T-helper 1 cell treated with Interleukin-12 subunit alpha and Interleukin-12 subunit beta and Interleukin-4 antibody, amounts not matched to agents 30 μg/mL and 1 μg/mL, for 36 hours (primary cell): ENCODE data around the gene C6orf62.

Source experiments
- H3K27ac Mint-ChIP-seq: one replicate; pipeline ENCODE4 v1.8.0; 2021; ENCODE audit warnings: mild to moderate bottlenecking, mixed read lengths
- H3K27me3 Mint-ChIP-seq: one replicate; pipeline ENCODE4 v1.8.0; 2021; ENCODE audit warnings: low read depth, mixed read lengths
- H3K36me3 Mint-ChIP-seq: one replicate; pipeline ENCODE4 v1.8.0; 2021; ENCODE audit warnings: low read depth, mixed read lengths
- H3K4me1 Mint-ChIP-seq: one replicate; pipeline ENCODE4 v1.8.0; 2021; ENCODE audit warnings: low read depth, mixed read lengths
- H3K4me3 Mint-ChIP-seq: one replicate; pipeline ENCODE4 v1.8.0; 2021; ENCODE audit warnings: mild to moderate bottlenecking, moderate library complexity, mixed read lengths
- H3K9me3 Mint-ChIP-seq: one replicate; pipeline ENCODE4 v1.8.0; 2021; ENCODE audit warnings: mixed read lengths

C6orf62 gene

GRCh38 chr6:24659561-24659960 is 59.4 kb downstream of the C6orf62 start:
- Mint-ChIP-seq H3K4me3 (no peak overlapping the region), H3K4me1 (peaks cover 36% of the 10 kb centered on the region), H3K27me3 (no peaks in the 10 kb centered on the region), H3K27ac (no peak overlapping the region), H3K9me3 (no peaks in the 10 kb centered on the region), H3K36me3 (peaks cover 47% of the 10 kb centered on the region)

DNA sequence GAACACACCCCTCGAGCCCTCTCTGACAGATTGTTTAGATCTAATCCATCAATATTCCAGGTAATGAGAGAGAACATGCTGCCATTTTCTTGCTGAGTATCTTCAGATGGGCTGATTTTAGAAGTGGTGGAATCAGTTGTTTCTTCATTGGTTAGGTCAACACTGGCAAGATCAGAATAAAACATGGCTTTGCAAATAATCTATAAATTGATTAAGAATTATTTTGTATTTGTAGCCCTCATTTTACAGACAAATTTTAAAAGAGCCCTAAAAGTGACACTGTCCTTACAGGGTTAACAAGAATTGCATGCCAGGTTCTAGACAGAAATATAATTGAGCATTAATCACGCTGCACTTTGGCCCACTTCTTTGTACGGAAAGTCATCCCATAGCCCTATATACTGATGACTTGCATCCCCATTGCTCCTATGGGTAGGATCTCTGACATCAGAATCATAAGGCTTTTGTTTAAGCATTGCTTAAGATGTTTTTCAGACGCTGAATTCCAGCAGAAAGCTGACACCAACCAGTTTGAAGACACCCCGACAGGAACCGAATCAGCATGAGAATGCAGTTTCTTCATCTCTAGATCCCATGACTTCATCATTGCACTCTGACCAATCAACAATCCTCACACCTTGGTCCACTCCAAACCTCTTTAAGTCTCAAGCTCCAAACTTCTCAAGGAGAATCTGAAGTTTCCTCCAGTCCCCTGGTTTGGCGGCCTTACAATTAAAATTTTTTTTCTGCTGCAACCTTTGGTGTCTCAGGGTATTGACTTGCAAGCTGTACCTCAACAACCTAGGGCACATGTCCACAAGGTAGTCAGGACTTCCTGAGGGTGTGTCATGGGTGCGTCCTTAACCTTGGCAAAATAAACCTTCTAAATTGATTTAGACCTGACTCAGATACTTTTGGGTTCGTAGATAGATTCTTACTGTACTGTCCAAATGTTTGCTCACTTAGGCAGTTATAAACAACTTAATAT is 60.1 kb downstream of the C6orf62 start:
- H3K27ac Mint-ChIP-seq, result no peak overlapping the region
- H3K9me3 Mint-ChIP-seq, result no peaks in the 10 kb centered on the region
- H3K27me3 Mint-ChIP-seq, result no peaks in the 10 kb centered on the region
- H3K36me3 Mint-ChIP-seq, result peaks cover 45% of the 10 kb centered on the region
- no peak overlapping the region for H3K4me3 Mint-ChIP-seq
- H3K4me1 Mint-ChIP-seq, result peaks cover 33% of the 10 kb centered on the region

GRCh38 chr6:24655215-24655614 is 63.7 kb downstream of the C6orf62 start:
- Mint-ChIP-seq H3K27ac (no peak overlapping the region), H3K4me1 (peaks cover 22% of the 10 kb centered on the region), H3K27me3 (no peaks in the 10 kb centered on the region), H3K9me3 (no peaks in the 10 kb centered on the region), H3K4me3 (no peak overlapping the region), H3K36me3 (peaks cover 38% of the 10 kb centered on the region)
